T-helper 1 cell treated with Interleukin-12 subunit alpha and Interleukin-12 subunit beta and Interleukin-4 antibody, amounts not matched to agents 30 μg/mL and 1 μg/mL, for 36 hours (primary cell): ENCODE data around the gene SPATA16.
"Not testable (repeated sequence)": the region's sequence is repeated elsewhere in the genome, so short reads cannot be mapped to it uniquely, and the experiment has no call there.

Source experiments
- H3K27ac Mint-ChIP-seq: one replicate; pipeline ENCODE4 v1.8.0; 2021; ENCODE audit warnings: mild to moderate bottlenecking, mixed read lengths
- H3K27me3 Mint-ChIP-seq: one replicate; pipeline ENCODE4 v1.8.0; 2021; ENCODE audit warnings: low read depth, mixed read lengths
- H3K36me3 Mint-ChIP-seq: one replicate; pipeline ENCODE4 v1.8.0; 2021; ENCODE audit warnings: low read depth, mixed read lengths
- H3K4me1 Mint-ChIP-seq: one replicate; pipeline ENCODE4 v1.8.0; 2021; ENCODE audit warnings: low read depth, mixed read lengths
- H3K4me3 Mint-ChIP-seq: one replicate; pipeline ENCODE4 v1.8.0; 2021; ENCODE audit warnings: mild to moderate bottlenecking, moderate library complexity, mixed read lengths
- H3K9me3 Mint-ChIP-seq: one replicate; pipeline ENCODE4 v1.8.0; 2021; ENCODE audit warnings: mixed read lengths

SPATA16 gene

GRCh38 chr3:172918568-172919296, 222.3 kb downstream of the SPATA16 start:
- H3K4me1 Mint-ChIP-seq = no peaks in the 10 kb centered on the region
- peaks cover 3% of the 10 kb centered on the region for H3K27me3 Mint-ChIP-seq
- H3K36me3 Mint-ChIP-seq = no peaks in the 10 kb centered on the region
- H3K4me3 Mint-ChIP-seq = no peak overlapping the region
- no peaks in the 10 kb centered on the region for H3K9me3 Mint-ChIP-seq
- no peak overlapping the region for H3K27ac Mint-ChIP-seq

- no peaks in the 10 kb centered on the region for H3K4me1 Mint-ChIP-seq
- H3K36me3 Mint-ChIP-seq = no peaks in the 10 kb centered on the region
- no peak overlapping the region for H3K4me3 Mint-ChIP-seq
- H3K27ac Mint-ChIP-seq = no peak overlapping the region
- H3K9me3 Mint-ChIP-seq = no peaks in the 10 kb centered on the region
- H3K27me3 Mint-ChIP-seq = peaks cover 3% of the 10 kb centered on the region
Measured at GRCh38 chr3:172918165-172918564, 222.9 kb downstream of the SPATA16 start.

GRCh38 chr3:172915911-172916514, 225.0 kb downstream of the SPATA16 start:
- H3K27me3 Mint-ChIP-seq = peaks cover 3% of the 10 kb centered on the region
- no peaks in the 10 kb centered on the region for H3K9me3 Mint-ChIP-seq
- no peaks in the 10 kb centered on the region for H3K4me1 Mint-ChIP-seq
- no peak overlapping the region for H3K27ac Mint-ChIP-seq
- no peaks in the 10 kb centered on the region for H3K36me3 Mint-ChIP-seq
- H3K4me3 Mint-ChIP-seq = no peak overlapping the region

- no peaks in the 10 kb centered on the region for H3K4me1 Mint-ChIP-seq
- no peak overlapping the region for H3K4me3 Mint-ChIP-seq
- no peak overlapping the region for H3K27ac Mint-ChIP-seq
- H3K36me3 Mint-ChIP-seq = no peaks in the 10 kb centered on the region
- peaks cover 3% of the 10 kb centered on the region for H3K27me3 Mint-ChIP-seq
- no peaks in the 10 kb centered on the region for H3K9me3 Mint-ChIP-seq
Measured at GRCh38 chr3:172914854-172915253, 226.2 kb downstream of the SPATA16 start.

GRCh38 chr3:172913911-172914655, 227.0 kb downstream of the SPATA16 start:
- Mint-ChIP-seq H3K4me1 (no peaks in the 10 kb centered on the region), H3K36me3 (no peaks in the 10 kb centered on the region), H3K4me3 (no peak overlapping the region), H3K27me3 (peaks cover 3% of the 10 kb centered on the region), H3K9me3 (no peaks in the 10 kb centered on the region), H3K27ac (no peak overlapping the region)

- Mint-ChIP-seq H3K27ac (no peak overlapping the region), H3K9me3 (no peaks in the 10 kb centered on the region), H3K4me1 (no peaks in the 10 kb centered on the region), H3K36me3 (no peaks in the 10 kb centered on the region), H3K27me3 (peaks cover 3% of the 10 kb centered on the region), H3K4me3 (no peak overlapping the region)
Measured at GRCh38 chr3:172911142-172911541, 229.9 kb downstream of the SPATA16 start.

- no peaks in the 10 kb centered on the region for H3K27me3 Mint-ChIP-seq
- H3K4me1 Mint-ChIP-seq = no peaks in the 10 kb centered on the region
- H3K4me3 Mint-ChIP-seq = no peak overlapping the region
- H3K36me3 Mint-ChIP-seq = no peaks in the 10 kb centered on the region
- no peaks in the 10 kb centered on the region for H3K9me3 Mint-ChIP-seq
- H3K27ac Mint-ChIP-seq = no peak overlapping the region
Measured at GRCh38 chr3:172908771-172909270, 232.2 kb downstream of the SPATA16 start.

GRCh38 chr3:172905451-172905850, 235.6 kb downstream of the SPATA16 start:
- Mint-ChIP-seq H3K4me3 (no peak overlapping the region), H3K27ac (no peak overlapping the region), H3K36me3 (no peaks in the 10 kb centered on the region), H3K9me3 (no peaks in the 10 kb centered on the region), H3K4me1 (no peaks in the 10 kb centered on the region), H3K27me3 (peaks cover 4% of the 10 kb centered on the region)

GRCh38 chr3:172904711-172905373, 236.2 kb downstream of the SPATA16 start:
- no peak overlapping the region for H3K4me3 Mint-ChIP-seq
- no peaks in the 10 kb centered on the region for H3K36me3 Mint-ChIP-seq
- H3K4me1 Mint-ChIP-seq = no peaks in the 10 kb centered on the region
- peaks cover 5% of the 10 kb centered on the region for H3K27me3 Mint-ChIP-seq
- no peak overlapping the region for H3K27ac Mint-ChIP-seq
- H3K9me3 Mint-ChIP-seq = no peaks in the 10 kb centered on the region

GRCh38 chr3:172903642-172904320, 237.3 kb downstream of the SPATA16 start:
- Mint-ChIP-seq H3K27me3 (peaks cover 9% of the 10 kb centered on the region), H3K4me3 (no peak overlapping the region), H3K27ac (no peak overlapping the region), H3K4me1 (no peaks in the 10 kb centered on the region), H3K36me3 (no peaks in the 10 kb centered on the region), H3K9me3 (no peaks in the 10 kb centered on the region)

GRCh38 chr3:172892158-172892557, 248.9 kb downstream of the SPATA16 start:
- no peaks in the 10 kb centered on the region for H3K4me1 Mint-ChIP-seq
- peaks cover 3% of the 10 kb centered on the region for H3K27me3 Mint-ChIP-seq
- H3K27ac Mint-ChIP-seq = no peak overlapping the region
- H3K9me3 Mint-ChIP-seq = no peaks in the 10 kb centered on the region
- H3K4me3 Mint-ChIP-seq = no peak overlapping the region
- no peaks in the 10 kb centered on the region for H3K36me3 Mint-ChIP-seq

- H3K4me1 Mint-ChIP-seq = no peaks in the 10 kb centered on the region
- no peaks in the 10 kb centered on the region for H3K36me3 Mint-ChIP-seq
- no peaks in the 10 kb centered on the region for H3K27me3 Mint-ChIP-seq
- H3K9me3 Mint-ChIP-seq = no peaks in the 10 kb centered on the region
- H3K27ac Mint-ChIP-seq = no peak overlapping the region
- no peak overlapping the region for H3K4me3 Mint-ChIP-seq
Measured at GRCh38 chr3:172885704-172886103, 255.3 kb downstream of the SPATA16 start.

GRCh38 chr3:172882563-172882962, 258.5 kb downstream of the SPATA16 start:
- H3K27me3 Mint-ChIP-seq = no peaks in the 10 kb centered on the region
- no peaks in the 10 kb centered on the region for H3K9me3 Mint-ChIP-seq
- H3K4me1 Mint-ChIP-seq = no peaks in the 10 kb centered on the region
- no peak overlapping the region for H3K27ac Mint-ChIP-seq
- no peak overlapping the region for H3K4me3 Mint-ChIP-seq
- H3K36me3 Mint-ChIP-seq = no peaks in the 10 kb centered on the region

GRCh38 chr3:172879381-172879780, 261.7 kb downstream of the SPATA16 start:
- not testable (repeated sequence) for H3K36me3 Mint-ChIP-seq, H3K27ac Mint-ChIP-seq, H3K4me3 Mint-ChIP-seq, H3K9me3 Mint-ChIP-seq, H3K27me3 Mint-ChIP-seq, H3K4me1 Mint-ChIP-seq
